ENCODE results near the gene NR1H2.

DNA sequence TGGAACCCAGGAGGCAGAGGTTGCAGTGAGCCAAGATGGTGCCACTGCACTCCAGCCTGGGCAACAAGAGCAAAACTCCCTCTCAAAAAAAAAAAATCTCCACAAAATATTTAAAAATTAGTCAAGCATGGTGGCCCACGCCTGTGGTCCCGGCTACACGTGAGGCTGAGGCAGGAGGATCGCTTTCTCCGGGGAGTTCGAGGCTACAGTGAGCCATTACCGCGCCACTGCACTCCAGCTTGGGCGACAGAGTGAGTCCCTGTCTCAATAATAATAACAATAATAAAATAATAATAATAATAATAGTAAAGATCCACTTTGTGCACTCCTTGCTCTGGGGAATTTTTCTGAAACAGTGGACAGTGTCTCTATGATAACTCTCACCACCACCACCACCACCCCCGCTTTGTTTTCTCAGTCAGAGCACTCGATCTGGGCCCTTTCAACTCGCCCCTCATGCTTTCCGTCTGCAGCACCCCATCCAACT lies 19.5 kb upstream of the NR1H2 start:
- TF ChIP-seq, protein P1, sequence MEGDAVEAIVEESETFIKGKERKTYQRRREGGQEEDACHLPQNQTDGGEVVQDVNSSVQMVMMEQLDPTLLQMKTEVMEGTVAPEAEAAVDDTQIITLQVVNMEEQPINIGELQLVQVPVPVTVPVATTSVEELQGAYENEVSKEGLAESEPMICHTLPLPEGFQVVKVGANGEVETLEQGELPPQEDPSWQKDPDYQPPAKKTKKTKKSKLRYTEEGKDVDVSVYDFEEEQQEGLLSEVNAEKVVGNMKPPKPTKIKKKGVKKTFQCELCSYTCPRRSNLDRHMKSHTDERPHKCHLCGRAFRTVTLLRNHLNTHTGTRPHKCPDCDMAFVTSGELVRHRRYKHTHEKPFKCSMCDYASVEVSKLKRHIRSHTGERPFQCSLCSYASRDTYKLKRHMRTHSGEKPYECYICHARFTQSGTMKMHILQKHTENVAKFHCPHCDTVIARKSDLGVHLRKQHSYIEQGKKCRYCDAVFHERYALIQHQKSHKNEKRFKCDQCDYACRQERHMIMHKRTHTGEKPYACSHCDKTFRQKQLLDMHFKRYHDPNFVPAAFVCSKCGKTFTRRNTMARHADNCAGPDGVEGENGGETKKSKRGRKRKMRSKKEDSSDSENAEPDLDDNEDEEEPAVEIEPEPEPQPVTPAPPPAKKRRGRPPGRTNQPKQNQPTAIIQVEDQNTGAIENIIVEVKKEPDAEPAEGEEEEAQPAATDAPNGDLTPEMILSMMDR (IDR thresholded peaks at IDR 0.05): no peak
- TF ChIP-seq POLR2A (IDR thresholded peaks at IDR 0.05): no peak
